Measurements from ENCODE around the gene MS4A18. TPM values are rescaled to one million over a fixed set of nuclear protein-coding genes. Genes with fewer than 3 reads are reported as not detected.
A peak's percentile ranks its signal among the peaks of the same experiment; 100 is the strongest.
"Not testable (repeated sequence)": the region's sequence is repeated elsewhere in the genome, so short reads cannot be mapped to it uniquely, and the experiment has no call there.

The MS4A18 gene
- polyA plus RNA-seq, 4 donors: 0.77 to 1.1 (median 0.97) TPM; not detected in 1

- WGBS, 3 donors: 92 to 96% (median 92%) methylated on average over 6 of the region's 6 CpGs
- H3K4me3 ChIP-seq (ENCODE audit: low read depth in 1 of 3, low read length in 3 of 3): no peak overlapping the region
- peaks cover 0 to 2% of the 10 kb centered on the region in 2 donors for H3K9me3 ChIP-seq (ENCODE audit: control insufficient read depth in 2 of 2, insufficient read depth in 1 of 2, low read depth in 1 of 2, low read length in 1 of 2)
- DNase-seq (no peak), FAIRE-seq (no peak)
- H3K4me1 ChIP-seq (ENCODE audit: control insufficient read depth in 3 of 3, insufficient read depth in 2 of 3, low read depth in 1 of 3, low read length in 2 of 3): peaks cover 0 to 14% (median 2%) of the 10 kb centered on the region in 3 donors
- H3K36me3 ChIP-seq (ENCODE audit: control insufficient read depth in 3 of 3, insufficient read depth in 2 of 3, low read depth in 1 of 3, low read length in 3 of 3): no peaks in the 10 kb centered on the region
- peaks cover 0 to 6% (median 0%) of the 10 kb centered on the region in 3 donors for H3K27me3 ChIP-seq (ENCODE audit: control insufficient read depth in 3 of 3, insufficient read depth in 3 of 3, low read length in 3 of 3)
- H3K27ac ChIP-seq (ENCODE audit: low read depth in 1 of 3, low read length in 2 of 3): no peak overlapping the region
Measured at GRCh38 chr11:60754887-60755286, 30.4 kb downstream of the MS4A18 start.

DNA sequence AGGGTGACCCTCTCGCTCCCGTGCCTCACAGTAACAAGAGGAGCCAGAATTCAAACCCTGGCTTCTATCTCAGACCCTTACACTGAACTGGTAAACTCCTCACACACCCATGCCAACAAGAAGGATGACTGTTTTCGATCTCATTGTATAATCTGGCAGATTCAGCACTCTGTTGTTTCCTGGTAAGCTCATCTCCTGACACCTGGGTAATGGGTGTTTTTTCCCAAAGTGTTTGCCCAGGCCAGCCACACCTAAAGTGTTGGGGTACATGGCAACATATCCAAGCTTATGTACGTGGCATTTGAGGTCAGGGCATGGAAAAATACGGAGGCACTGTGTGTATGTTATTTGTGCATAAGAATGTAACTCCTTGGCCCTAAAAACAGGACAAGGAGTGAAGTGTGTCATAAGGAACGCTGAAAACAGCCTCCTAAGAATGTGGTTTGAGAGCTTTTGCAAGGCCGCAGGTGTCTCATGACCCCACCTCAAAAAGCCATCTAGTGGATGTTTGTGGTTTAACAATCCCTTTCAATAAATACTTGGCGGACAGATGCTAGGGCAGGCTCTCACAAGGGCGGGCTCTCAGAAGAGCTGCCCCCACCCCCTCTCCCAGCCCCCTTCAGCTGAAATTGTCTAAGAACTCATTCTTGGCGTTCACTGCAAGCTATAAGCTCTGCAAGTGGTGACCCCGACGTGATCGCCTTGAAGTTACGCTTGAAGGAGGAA, 31.9 kb downstream of the MS4A18 start, which contains the start of gene MS4A15:
MS4A15 (plus strand) TSS at position 561 of the 726 bp plus-strand sequence. CDS start 6,867 bp downstream, outside the sequence.
- Histone ChIP-seq H3K4me3 (ENCODE audit: low read depth in 1 of 3, low read length in 3 of 3) (no peak within 1 kb of the TSS), H3K4me1 (ENCODE audit: control insufficient read depth in 3 of 3, insufficient read depth in 2 of 3, low read depth in 1 of 3, low read length in 2 of 3) (peaks cover 0 to 28% (median 2%) of the 10 kb centered on the region in 3 donors), H3K36me3 (ENCODE audit: control insufficient read depth in 3 of 3, insufficient read depth in 2 of 3, low read depth in 1 of 3, low read length in 3 of 3) (no peaks in the 10 kb centered on the region), H3K27me3 (ENCODE audit: control insufficient read depth in 3 of 3, insufficient read depth in 3 of 3, low read length in 3 of 3) (peaks cover 0 to 3% (median 0%) of the 10 kb centered on the region in 3 donors), H3K9me3 (ENCODE audit: control insufficient read depth in 2 of 2, insufficient read depth in 1 of 2, low read depth in 1 of 2, low read length in 1 of 2) (peaks cover 0 to 2% of the 10 kb centered on the region in 2 donors), H3K27ac (ENCODE audit: low read depth in 1 of 3, low read length in 2 of 3) (no peak within 1 kb of the TSS)
- FAIRE-seq (no peak), DNase-seq (peak; percentile 68 to 79)
- WGBS, 3 donors: 45 to 53% (median 50%) methylated on average over 14 of the region's 14 CpGs

GRCh38 chr11:60757231-60757800, 32.8 kb downstream of the MS4A18 start:
- H3K36me3 ChIP-seq (ENCODE audit: control insufficient read depth in 3 of 3, insufficient read depth in 2 of 3, low read depth in 1 of 3, low read length in 3 of 3): no peaks in the 10 kb centered on the region
- DNase-seq: no peak
- H3K9me3 ChIP-seq (ENCODE audit: control insufficient read depth in 2 of 2, insufficient read depth in 1 of 2, low read depth in 1 of 2, low read length in 1 of 2): peaks cover 0 to 2% of the 10 kb centered on the region in 2 donors
- WGBS, 3 donors: 84 to 89% (median 89%) methylated on average over 19 of the region's 19 CpGs
- H3K27ac ChIP-seq (ENCODE audit: low read depth in 1 of 3, low read length in 2 of 3): no peak overlapping the region
- no peak overlapping the region for H3K4me3 ChIP-seq (ENCODE audit: low read depth in 1 of 3, low read length in 3 of 3)
- peaks cover 0 to 3% (median 0%) of the 10 kb centered on the region in 3 donors for H3K27me3 ChIP-seq (ENCODE audit: control insufficient read depth in 3 of 3, insufficient read depth in 3 of 3, low read length in 3 of 3)
- no peak for FAIRE-seq
- peaks cover 0 to 31% (median 2%) of the 10 kb centered on the region in 3 donors for H3K4me1 ChIP-seq (ENCODE audit: control insufficient read depth in 3 of 3, insufficient read depth in 2 of 3, low read depth in 1 of 3, low read length in 2 of 3)

GRCh38 chr11:60758671-60759070, 34.2 kb downstream of the MS4A18 start:
- not testable (repeated sequence) for H3K27ac ChIP-seq (ENCODE audit: low read depth in 1 of 3, low read length in 2 of 3); FAIRE-seq; H3K9me3 ChIP-seq (ENCODE audit: control insufficient read depth in 2 of 2, insufficient read depth in 1 of 2, low read depth in 1 of 2, low read length in 1 of 2); H3K4me3 ChIP-seq (ENCODE audit: low read depth in 1 of 3, low read length in 3 of 3); DNase-seq; H3K27me3 ChIP-seq (ENCODE audit: control insufficient read depth in 3 of 3, insufficient read depth in 3 of 3, low read length in 3 of 3); H3K36me3 ChIP-seq (ENCODE audit: control insufficient read depth in 3 of 3, insufficient read depth in 2 of 3, low read depth in 1 of 3, low read length in 3 of 3)
- 91 to 94% (median 93%) methylated on average over 4 of the region's 4 CpGs for whole genome bisulfite sequencing, 3 donors
- peaks cover 0 to 41% (median 1%) of the 10 kb centered on the region in 3 donors for H3K4me1 ChIP-seq (ENCODE audit: control insufficient read depth in 3 of 3, insufficient read depth in 2 of 3, low read depth in 1 of 3, low read length in 2 of 3)

DNA sequence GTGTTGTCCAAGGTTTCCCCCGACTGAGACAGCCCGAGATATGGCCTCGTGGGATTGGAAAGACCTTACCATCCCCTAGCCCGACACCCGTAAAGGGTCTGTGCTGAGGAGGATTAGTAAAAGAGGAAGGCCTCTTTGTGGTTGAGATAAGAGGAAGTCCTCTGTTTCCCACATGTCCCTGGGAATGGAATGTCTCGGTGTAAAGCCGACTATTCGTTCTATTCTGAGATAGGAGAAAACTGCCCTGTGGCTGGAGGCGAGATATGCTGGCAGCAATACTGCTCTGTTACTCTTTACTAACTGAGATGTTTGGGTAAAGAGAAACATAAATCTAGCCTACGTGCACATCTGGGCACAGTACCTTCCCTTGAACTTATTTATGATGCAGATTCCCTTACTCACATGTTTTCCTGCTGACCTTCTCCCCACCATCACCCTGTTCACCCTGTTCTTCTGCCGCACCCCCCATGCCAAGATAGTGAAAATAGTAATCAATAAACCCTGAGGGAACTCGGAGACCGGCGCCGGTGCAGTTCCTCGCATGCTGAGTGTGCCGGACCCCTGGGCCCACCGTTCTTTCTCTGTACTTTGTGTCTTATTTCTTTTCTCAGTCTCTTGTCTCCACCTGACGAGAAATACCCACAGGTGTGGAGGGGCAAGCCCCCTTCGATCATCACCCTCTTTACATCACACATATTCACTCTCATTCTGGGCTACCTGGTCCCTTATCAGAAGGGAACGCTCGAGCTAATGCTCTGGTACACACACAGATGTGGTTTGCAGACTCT, 35.1 kb downstream of the MS4A18 start:
- not testable (repeated sequence) for FAIRE-seq

DNA sequence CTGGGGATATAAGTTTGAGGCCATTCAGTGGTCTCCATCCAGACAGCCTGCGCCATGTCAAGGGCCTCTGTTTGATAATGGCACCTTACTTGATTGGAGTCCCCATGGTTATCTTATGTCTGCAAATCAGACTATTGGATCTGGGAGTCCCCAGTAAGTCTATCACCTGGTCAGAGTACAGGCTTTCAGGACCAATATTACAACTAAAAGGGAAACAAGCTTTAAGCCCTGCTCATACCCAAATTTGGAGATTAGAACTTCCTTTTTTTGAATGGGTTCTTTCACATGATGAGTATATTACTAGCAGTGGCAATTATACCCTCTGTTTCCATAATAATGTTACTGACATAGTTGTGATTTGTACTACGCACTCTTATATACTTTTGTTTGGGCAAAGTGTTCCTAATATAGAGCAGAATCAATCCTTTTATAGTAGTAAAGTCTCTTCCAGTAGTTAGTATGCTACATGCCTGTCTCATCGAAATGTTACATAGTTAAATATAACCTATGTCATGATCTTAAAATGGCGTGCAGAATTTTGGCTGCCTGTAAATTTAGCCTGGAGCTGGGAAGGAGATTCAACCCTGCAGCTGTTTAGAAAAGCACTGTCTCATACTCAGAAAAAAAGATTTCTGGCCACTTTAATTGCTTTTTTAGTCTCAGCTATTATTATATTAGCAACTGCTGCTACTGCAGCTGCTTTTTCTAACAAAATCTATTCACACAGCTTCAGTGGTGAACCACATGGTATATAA, 37.1 kb downstream of the MS4A18 start:
- Histone ChIP-seq H3K9me3 (ENCODE audit: control insufficient read depth in 2 of 2, insufficient read depth in 1 of 2, low read depth in 1 of 2, low read length in 1 of 2) (peaks cover 0 to 2% of the 10 kb centered on the region in 2 donors), H3K36me3 (ENCODE audit: control insufficient read depth in 3 of 3, insufficient read depth in 2 of 3, low read depth in 1 of 3, low read length in 3 of 3) (no peaks in the 10 kb centered on the region), H3K4me1 (ENCODE audit: control insufficient read depth in 3 of 3, insufficient read depth in 2 of 3, low read depth in 1 of 3, low read length in 2 of 3) (peaks cover 0 to 45% (median 3%) of the 10 kb centered on the region in 3 donors), H3K4me3 (ENCODE audit: low read depth in 1 of 3, low read length in 3 of 3) (no peak overlapping the region), H3K27ac (ENCODE audit: low read depth in 1 of 3, low read length in 2 of 3) (no peak overlapping the region), H3K27me3 (ENCODE audit: control insufficient read depth in 3 of 3, insufficient read depth in 3 of 3, low read length in 3 of 3) (no peaks in the 10 kb centered on the region)
- DNase-seq (no peak), FAIRE-seq (no peak)
- 78 to 94% (median 94%) methylated on average over 4 of the region's 4 CpGs for WGBS, 3 donors

More for the DNA sequence above, 35.1 kb downstream of the MS4A18 start:
- not testable (repeated sequence) for H3K4me3 ChIP-seq (ENCODE audit: low read depth in 1 of 3, low read length in 3 of 3); H3K9me3 ChIP-seq (ENCODE audit: control insufficient read depth in 2 of 2, insufficient read depth in 1 of 2, low read depth in 1 of 2, low read length in 1 of 2); DNase-seq; H3K36me3 ChIP-seq (ENCODE audit: control insufficient read depth in 3 of 3, insufficient read depth in 2 of 3, low read depth in 1 of 3, low read length in 3 of 3); H3K27me3 ChIP-seq (ENCODE audit: control insufficient read depth in 3 of 3, insufficient read depth in 3 of 3, low read length in 3 of 3)
- H3K4me1 ChIP-seq (ENCODE audit: control insufficient read depth in 3 of 3, insufficient read depth in 2 of 3, low read depth in 1 of 3, low read length in 2 of 3): peaks cover 0 to 49% (median 3%) of the 10 kb centered on the region in 3 donors
- 67 to 80% (median 71%) methylated on average over 22 of the region's 22 CpGs for WGBS, 3 donors
- peak overlapping the region in 1 of 3 donors; percentile 61 for H3K27ac ChIP-seq (ENCODE audit: low read depth in 1 of 3, low read length in 2 of 3)

DNA sequence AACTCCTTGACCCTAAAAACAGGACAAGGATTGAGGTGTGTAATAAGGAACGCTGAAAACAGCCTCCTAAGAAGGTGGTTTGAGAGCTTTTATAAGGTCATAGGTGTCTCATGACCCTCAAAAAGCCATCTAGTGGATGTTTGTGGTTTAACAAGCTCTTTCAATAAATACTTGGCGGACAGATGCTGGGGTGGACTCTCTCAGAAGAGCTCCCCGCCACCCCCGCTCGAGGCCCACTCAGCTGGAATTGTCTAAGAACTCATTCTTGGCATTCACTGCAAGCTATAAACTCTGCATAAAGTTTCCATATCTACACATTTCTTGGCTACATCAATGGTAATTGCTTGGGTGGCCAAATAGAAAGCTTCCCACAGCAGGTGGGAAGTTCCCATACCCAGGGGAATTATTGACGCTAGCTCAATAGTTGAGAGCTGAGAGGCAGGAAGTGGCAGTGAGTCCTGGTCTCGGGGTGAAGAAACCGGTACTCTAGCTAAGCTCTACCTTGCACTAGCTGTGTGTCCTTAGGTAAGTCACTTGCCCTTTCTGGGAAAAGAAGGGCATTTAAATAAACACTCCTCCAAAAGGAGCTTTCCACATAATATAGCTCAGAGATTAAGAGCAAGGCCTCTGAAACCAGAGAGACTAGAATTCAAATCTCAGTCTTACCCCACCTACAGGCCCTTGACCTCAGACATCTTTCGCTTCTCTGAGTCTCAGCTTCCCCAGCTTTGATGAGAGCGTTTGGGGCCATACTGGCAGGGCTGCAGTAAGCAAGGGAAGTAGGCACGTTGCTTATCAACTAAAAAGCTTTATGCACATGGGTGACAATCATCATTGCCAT, 38.6 kb downstream of the MS4A18 start:
- FAIRE-seq: no peak
- H3K9me3 ChIP-seq (ENCODE audit: control insufficient read depth in 2 of 2, insufficient read depth in 1 of 2, low read depth in 1 of 2, low read length in 1 of 2): peaks cover 0 to 2% of the 10 kb centered on the region in 2 donors
- peaks cover 0 to 6% (median 1%) of the 10 kb centered on the region in 3 donors for H3K27me3 ChIP-seq (ENCODE audit: control insufficient read depth in 3 of 3, insufficient read depth in 3 of 3, low read length in 3 of 3)
- H3K27ac ChIP-seq (ENCODE audit: low read depth in 1 of 3, low read length in 2 of 3): no peak overlapping the region
- peak in 1 of 2 donors; percentile 51 for DNase-seq
- H3K36me3 ChIP-seq (ENCODE audit: control insufficient read depth in 3 of 3, insufficient read depth in 2 of 3, low read depth in 1 of 3, low read length in 3 of 3): no peaks in the 10 kb centered on the region
- WGBS, 3 donors: 63 to 72% (median 66%) methylated on average over 11 of the region's 11 CpGs
- peaks cover 0 to 45% (median 3%) of the 10 kb centered on the region in 3 donors for H3K4me1 ChIP-seq (ENCODE audit: control insufficient read depth in 3 of 3, insufficient read depth in 2 of 3, low read depth in 1 of 3, low read length in 2 of 3)
- H3K4me3 ChIP-seq (ENCODE audit: low read depth in 1 of 3, low read length in 3 of 3): no peak overlapping the region

All from small intestine (tissue), 7 donors.